Body of pancreas (tissue), 4 donors: ENCODE results near the gene SLC6A7.

Experiments
- CTCF ChIP-seq, 7 experiments: fragments of 450-650 bp in 4 of 7; fragments of 200-600 bp in 3 of 7; sonication (generic) in 3 of 7; IDR thresholded peaks; one replicate each; pipeline ENCODE4 v1.5.1; 2016 to 2019; ENCODE audit warnings: antibody characterized with exemption in 7 of 7
- POLR2A ChIP-seq, 3 donors: fragments of 450-650 bp; IDR thresholded peaks; one replicate each; pipeline ENCODE4 v1.6.1; 2016; ENCODE audit warnings: antibody characterized with exemption in 3 of 3, mild to moderate bottlenecking in 2 of 3

GRCh38 chr5:150245808-150246207 lies 55.9 kb downstream of the SLC6A7 start:
- no peak for TF ChIP-seq CTCF (IDR thresholded peaks at IDR 0.05)
- no peak for TF ChIP-seq POLR2A (IDR thresholded peaks at IDR 0.05)
